Fibroblast of skin of scalp (primary cell): Measurements from ENCODE around the gene FAHD1.
"Not testable (repeated sequence)": the region's sequence is repeated elsewhere in the genome, so short reads cannot be mapped to it uniquely, and the experiment has no call there.

ENCODE experiments used
- DNase-seq: peaks from one replicate; pipeline ENCODE4 v3.0.0-alpha.2; 2013

FAHD1 gene

GRCh38 chr16:1851793-1852192 lies 24.8 kb downstream of the FAHD1 start:
- no peak for DNase-seq

DNA sequence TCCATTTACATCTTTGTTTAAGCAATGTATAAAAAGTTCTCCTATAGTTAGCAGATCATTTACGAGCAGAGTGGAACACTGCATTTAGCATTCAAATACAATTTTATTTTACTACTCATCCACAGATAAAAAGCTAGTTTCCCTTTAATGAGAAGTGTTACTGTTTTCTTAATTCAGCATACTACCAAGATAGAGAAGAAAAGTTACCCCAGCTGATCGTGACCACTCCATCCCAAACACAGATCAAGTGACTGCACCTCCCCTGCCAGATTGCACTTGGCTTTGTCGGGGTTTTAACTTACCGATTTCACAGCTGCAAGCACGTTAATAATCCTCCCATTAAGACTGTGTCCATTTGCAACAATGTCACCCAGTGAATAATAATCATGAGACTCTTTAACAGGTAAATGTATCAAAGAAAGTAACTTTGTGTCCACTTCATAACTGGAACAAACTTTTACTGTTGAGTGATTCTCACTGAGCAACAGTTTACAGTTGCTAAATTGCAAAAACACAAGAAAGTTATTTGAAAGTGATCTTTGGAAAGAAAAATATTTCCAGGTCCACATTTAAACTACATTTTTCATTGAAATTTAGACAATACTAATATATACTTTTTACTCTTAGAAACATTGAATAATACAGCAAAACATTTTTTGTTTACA lies 30.6 kb downstream of the FAHD1 start:
- no peak for DNase-seq

DNA sequence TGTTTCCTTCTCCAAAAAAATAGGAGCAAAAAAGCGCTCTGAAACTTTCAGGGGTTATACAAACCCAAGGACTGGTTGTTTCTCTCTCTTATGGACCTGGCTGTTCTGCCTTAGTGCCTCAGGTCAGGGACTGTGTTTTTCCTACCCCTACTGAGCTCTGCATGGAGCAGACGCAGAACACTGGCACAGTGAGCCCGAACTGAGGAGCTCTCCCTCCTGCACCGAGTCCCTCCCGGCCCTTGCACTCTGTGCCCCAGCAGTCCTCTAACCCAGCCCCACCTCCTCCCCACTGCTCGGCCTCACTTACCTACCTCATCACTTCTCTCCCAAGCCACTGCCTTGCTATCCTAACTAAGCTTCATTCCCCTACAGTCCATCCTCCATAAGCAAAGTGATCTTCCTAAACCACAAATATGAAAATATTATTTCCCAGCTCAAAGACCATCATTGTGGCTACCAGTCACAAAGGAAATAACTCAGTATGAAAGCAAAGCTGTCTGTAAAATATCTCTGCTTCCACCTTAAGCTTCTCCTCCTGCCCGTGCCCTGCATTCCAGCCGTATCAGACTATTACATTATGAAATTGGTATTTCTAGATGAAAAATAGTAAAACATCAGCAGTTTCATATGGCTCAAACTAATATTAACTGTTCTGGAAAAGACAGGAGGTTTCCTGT lies 31.3 kb downstream of the FAHD1 start:
- DNase-seq: peak; percentile 47

GRCh38 chr16:1859650-1860049 lies 32.6 kb downstream of the FAHD1 start:
- DNase-seq: no peak

DNA sequence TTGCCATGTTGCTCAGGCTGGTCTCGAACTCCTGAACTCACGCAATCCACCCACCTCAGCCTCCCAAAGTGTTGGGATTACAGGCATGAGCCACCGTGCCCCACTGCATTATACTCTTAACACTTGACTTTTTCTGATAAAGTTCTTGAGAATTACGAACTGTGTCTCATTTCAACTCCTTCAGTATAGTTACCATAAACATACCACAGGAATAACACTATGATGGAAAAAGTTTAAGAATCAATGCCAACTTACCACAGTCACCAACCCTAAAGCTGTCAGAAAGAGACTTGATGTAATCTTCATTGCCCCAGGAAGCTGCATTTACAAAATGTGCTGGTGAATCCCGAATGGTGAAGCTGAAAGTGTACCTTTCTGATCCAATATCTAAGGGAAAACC lies 34.7 kb downstream of the FAHD1 start:
- no peak for DNase-seq

DNA sequence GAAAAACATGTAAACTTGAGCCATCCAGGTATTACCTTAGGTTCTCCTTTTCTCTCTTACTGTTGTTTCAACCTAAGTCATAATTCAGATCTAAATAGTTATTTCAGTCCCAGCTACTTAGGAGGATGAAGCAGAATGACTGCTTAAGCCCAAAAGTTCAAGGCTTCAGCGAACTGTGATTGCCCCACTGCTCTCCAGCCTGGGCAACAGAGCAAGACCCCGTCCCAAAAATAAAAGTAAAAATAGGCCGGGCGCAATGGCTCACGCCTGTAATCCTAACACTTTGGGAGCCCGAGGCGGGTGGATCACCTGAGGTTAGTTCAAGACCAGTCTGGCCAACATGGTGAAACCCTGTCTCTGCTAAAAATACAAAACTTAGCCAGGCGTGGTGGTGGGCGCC lies 35.4 kb downstream of the FAHD1 start:
- no peak for DNase-seq

GRCh38 chr16:1863681-1864460 lies 36.9 kb downstream of the FAHD1 start:
- DNase-seq: peak; percentile 51

GRCh38 chr16:1865902-1866690 lies 39.1 kb downstream of the FAHD1 start:
- DNase-seq: no peak

- DNase-seq: peak; percentile 68
Measured at GRCh38 chr16:1870365-1871082, 43.5 kb downstream of the FAHD1 start.

GRCh38 chr16:1871974-1872635 lies 45.1 kb downstream of the FAHD1 start, which contains the start of gene MEIOB:
Gene MEIOB (minus strand): TSS chr16:1872164. CDS start chr16:1868175, 3,989 bp downstream.
- peak; percentile 58 for DNase-seq

GRCh38 chr16:1874854-1875253 lies 47.8 kb downstream of the FAHD1 start:
- no peak for DNase-seq

- not testable (repeated sequence) for DNase-seq
Measured at GRCh38 chr16:1876066-1876465, 49.1 kb downstream of the FAHD1 start.

DNA sequence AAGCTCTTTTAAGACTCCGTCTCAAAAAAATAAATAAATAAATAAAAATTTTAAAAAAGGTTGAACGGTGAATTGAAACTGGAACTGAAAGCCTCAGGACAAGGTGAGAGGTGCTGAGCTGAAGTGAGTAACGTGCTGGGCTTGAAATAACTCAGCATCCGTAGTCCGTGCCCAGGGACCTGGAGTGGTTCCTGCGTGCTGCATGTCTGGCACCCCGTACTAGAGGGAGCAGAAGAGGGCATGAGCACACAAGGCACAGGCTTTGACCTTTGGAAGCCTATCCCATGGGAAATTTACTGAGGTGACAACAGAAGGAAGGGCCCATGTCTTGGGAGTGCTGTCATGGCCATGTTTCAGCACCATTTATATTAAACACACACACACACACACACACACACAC lies 49.5 kb downstream of the FAHD1 start:
- DNase-seq: no peak

- DNase-seq: no peak
Measured at GRCh38 chr16:1877089-1877488, 50.1 kb downstream of the FAHD1 start.

DNA sequence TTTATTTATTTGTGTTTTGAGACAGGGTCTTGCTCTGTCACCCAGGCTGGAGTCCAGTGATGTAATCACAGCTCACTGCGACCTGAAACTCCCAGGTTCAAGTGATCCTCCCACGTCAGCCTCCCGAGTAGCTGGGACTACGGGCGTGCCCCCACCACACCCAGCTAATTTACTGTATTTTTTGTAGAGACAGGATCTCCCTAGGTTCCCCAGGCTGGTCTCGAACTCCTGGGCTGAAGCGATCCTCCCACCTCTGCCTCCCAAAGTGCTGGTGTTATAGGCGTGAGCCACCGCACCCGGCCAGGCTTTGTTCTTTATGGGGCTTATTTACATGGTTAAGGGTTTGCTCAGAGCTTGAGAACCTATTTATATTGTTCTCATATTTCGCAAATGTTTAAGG lies 50.8 kb downstream of the FAHD1 start:
- DNase-seq: no peak

DNA sequence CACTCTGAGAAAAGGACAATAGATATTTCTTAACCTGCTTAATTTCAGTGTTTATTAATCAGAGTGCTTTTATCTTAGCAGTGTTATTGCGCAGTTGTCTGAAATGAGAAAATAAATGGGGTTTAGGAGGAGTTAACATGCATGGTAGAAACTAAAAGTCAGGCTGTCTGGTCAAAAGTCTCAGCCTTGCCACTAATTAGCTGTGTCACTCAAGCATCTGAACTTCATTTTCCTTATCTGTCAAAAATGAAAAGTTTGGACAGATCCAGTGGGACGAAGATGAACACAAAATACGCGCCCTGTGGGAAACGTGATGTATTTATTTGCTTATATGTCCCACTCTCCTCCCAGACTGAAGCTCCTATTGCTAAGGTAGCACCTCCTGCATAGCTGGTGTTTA lies 51.2 kb downstream of the FAHD1 start:
- no peak for DNase-seq
